Ascending aorta (tissue), 2 donors: ENCODE data around the gene TM4SF1. TPM values are rescaled to one million over a fixed set of nuclear protein-coding genes. Genes with fewer than 3 reads are reported as not detected.

ENCODE experiments used
- DNase-seq, 2 donors: peaks; one replicate each; pipeline ENCODE4 v3.0.0-alpha.2; 2019; ENCODE audit warnings: low spot score in 2 of 2
- H3K27ac ChIP-seq, 2 donors: fragments of 200-600 bp; sonication (generic); one replicate each; pipeline ENCODE4 v1.5.1; 2016 to 2017; ENCODE audit warnings: mild to moderate bottlenecking in 1 of 2
- H3K27me3 ChIP-seq: fragments of 200-600 bp; sonication (generic); one replicate; pipeline ENCODE4 v1.5.1; 2017
- H3K36me3 ChIP-seq, 2 donors: fragments of 200-600 bp; sonication (generic); one replicate each; pipeline ENCODE4 v1.5.1; 2016
- H3K4me1 ChIP-seq, 2 donors: fragments of 200-600 bp; sonication (generic); one replicate each; pipeline ENCODE4 v1.5.1; 2016 to 2017; ENCODE audit warnings: mild to moderate bottlenecking in 1 of 2
- H3K4me3 ChIP-seq, 2 donors: fragments of 200-600 bp; sonication (generic); one replicate each; pipeline ENCODE4 v1.5.1; 2016 to 2017; ENCODE audit warnings: mild to moderate bottlenecking in 1 of 2
- H3K9me3 ChIP-seq, 2 donors: fragments of 200-600 bp; sonication (generic); one replicate each; pipeline ENCODE4 v1.5.1; 2016
- CTCF ChIP-seq, 3 experiments: fragments of 200-600 bp in 2 of 3; fragments of 450-650 bp in 1 of 3; sonication (generic) in 2 of 3; IDR thresholded peaks; one replicate each; pipeline ENCODE4 v1.5.1; 2016 to 2019; ENCODE audit warnings: antibody characterized with exemption in 3 of 3, mild to moderate bottlenecking in 1 of 3, moderate library complexity in 1 of 3
- intact Hi-C: fragments of 100-400 bp; cut with DNase I; formaldehyde crosslinking; loops from one replicate; pipeline ENCODE4 v1.15.1; 2023
- total RNA-seq: library from RNA; depleted of rRNA; stranded (reverse); fragments of >200 nt; gene quantifications from one replicate; pipeline ENCODE4 v1.1.0, GENCODE V29; 2016

TM4SF1 gene
- total RNA-seq, 1 donor from 2014 or later, result 487 TPM

GRCh38 chr3:149378478-149379309 lies 1.2 kb upstream of the TM4SF1 start:
- no peak for DNase-seq
- no peaks in the 10 kb centered on the region for H3K27me3 ChIP-seq
- no peak overlapping the region for H3K4me3 ChIP-seq
- H3K36me3 ChIP-seq, result peaks cover 0 to 15% of the 10 kb centered on the region in 2 donors
- TF ChIP-seq CTCF (IDR thresholded peaks at IDR 0.05), result no peak
- intact Hi-C loops, result loop anchor here (10.0 kb wide), 1 partner anchor 254 kb away; the partner anchor contains the start of gene HPS3
- H3K4me1 ChIP-seq, result peaks cover 9 to 31% of the 10 kb centered on the region in 2 donors
- no peaks in the 10 kb centered on the region for H3K9me3 ChIP-seq
- H3K27ac ChIP-seq, result peak overlapping the region; percentile 74 to 83

- peaks cover 14 to 39% of the 10 kb centered on the region in 2 donors for H3K4me1 ChIP-seq
Measured at GRCh38 chr3:149376718-149377407, 586 bp downstream of the TM4SF1 start.

GRCh38 chr3:149375501-149376196 lies 1.8 kb downstream of the TM4SF1 start:
- peak overlapping the region; percentile 46 to 66 for H3K4me3 ChIP-seq
- DNase-seq, result no peak
- peaks cover 6 to 35% of the 10 kb centered on the region in 2 donors for H3K36me3 ChIP-seq
- no peaks in the 10 kb centered on the region for H3K9me3 ChIP-seq
- intact Hi-C loops, result loop anchor here (2.0 to 10.0 kb wide), 2 partner anchors 35 to 251 kb away; partner anchors contain the start of gene HPS3
- H3K4me1 ChIP-seq, result peaks cover 14 to 51% of the 10 kb centered on the region in 2 donors
- no peaks in the 10 kb centered on the region for H3K27me3 ChIP-seq
- no peak for TF ChIP-seq CTCF (IDR thresholded peaks at IDR 0.05)
- H3K27ac ChIP-seq, result peak overlapping the region; percentile 74 to 83

More at GRCh38 chr3:149376718-149377407, 586 bp downstream of the TM4SF1 start:
- no peaks in the 10 kb centered on the region for H3K27me3 ChIP-seq
- H3K4me3 ChIP-seq, result peak overlapping the region; percentile 46 to 66
- H3K27ac ChIP-seq, result peak overlapping the region; percentile 74 to 83
- intact Hi-C loops, result loop anchor here (2.0 to 10.0 kb wide), 2 partner anchors 36 to 252 kb away; partner anchors contain the start of gene HPS3
- no peak for TF ChIP-seq CTCF (IDR thresholded peaks at IDR 0.05)
- H3K36me3 ChIP-seq, result peaks cover 0 to 23% of the 10 kb centered on the region in 2 donors
- H3K9me3 ChIP-seq, result no peaks in the 10 kb centered on the region
- no peak for DNase-seq

GRCh38 chr3:149374793-149375500 lies 2.5 kb downstream of the TM4SF1 start:
- peak overlapping the region; percentile 46 to 66 for H3K4me3 ChIP-seq
- H3K27me3 ChIP-seq, result no peaks in the 10 kb centered on the region
- H3K9me3 ChIP-seq, result no peaks in the 10 kb centered on the region
- no peak for DNase-seq
- H3K27ac ChIP-seq, result peak overlapping the region; percentile 74 to 83
- peaks cover 14 to 57% of the 10 kb centered on the region in 2 donors for H3K4me1 ChIP-seq
- TF ChIP-seq CTCF (IDR thresholded peaks at IDR 0.05), result no peak
- peaks cover 6 to 42% of the 10 kb centered on the region in 2 donors for H3K36me3 ChIP-seq
- intact Hi-C loops, result loop anchor here (10.0 kb wide), 1 partner anchor 250 kb away; the partner anchor contains the start of gene HPS3
